Stimulated activated CD4-positive, alpha-beta T cell treated with anti-CD3 and anti-CD28 coated beads, Interleukin-2, amount 100 ng/mL, for 48 hours (primary cell): Measurements from ENCODE around the gene TEX19.

Experiments
- DNase-seq, 2 donors: peaks; one replicate each; pipeline ENCODE4 v3.0.0-alpha.2; 2020

The TEX19 gene

GRCh38 chr17:82322526-82323453, 36.3 kb upstream of the TEX19 start:
- DNase-seq, result no peak

GRCh38 chr17:82323514-82324234, 35.4 kb upstream of the TEX19 start:
- DNase-seq, result no peak

- DNase-seq, result no peak
These were observed 34.3 kb upstream of the TEX19 start for GRCh38 chr17:82324566-82325285.

GRCh38 chr17:82325286-82326180, 33.5 kb upstream of the TEX19 start:
- no peak for DNase-seq

- no peak for DNase-seq
These were observed 31.8 kb upstream of the TEX19 start for GRCh38 chr17:82327289-82327688.

GRCh38 chr17:82327757-82328140, 31.3 kb upstream of the TEX19 start:
- no peak for DNase-seq

GRCh38 chr17:82328141-82328993, 30.7 kb upstream of the TEX19 start:
- no peak for DNase-seq

GRCh38 chr17:82328994-82329507, 30.0 kb upstream of the TEX19 start:
- DNase-seq, result no peak

GRCh38 chr17:82329683-82330321, 29.2 kb upstream of the TEX19 start:
- DNase-seq, result no peak

- no peak for DNase-seq
These were observed 28.5 kb upstream of the TEX19 start for GRCh38 chr17:82330322-82331239.

- DNase-seq, result no peak
These were observed 27.6 kb upstream of the TEX19 start for GRCh38 chr17:82331345-82331939.

- no peak for DNase-seq
These were observed 26.3 kb upstream of the TEX19 start for GRCh38 chr17:82332669-82333278.

- DNase-seq, result no peak
These were observed 25.5 kb upstream of the TEX19 start, which contains the start of gene SECTM1 for GRCh38 chr17:82333279-82334171. SECTM1 (minus strand) TSS chr17:82333766; CDS start chr17:82327240, 6,526 bp downstream.

- no peak for DNase-seq
These were observed 24.8 kb upstream of the TEX19 start for GRCh38 chr17:82334204-82334621.

- DNase-seq, result no peak
These were observed 24.2 kb upstream of the TEX19 start for GRCh38 chr17:82334622-82335394.

GRCh38 chr17:82338858-82339633, 20.0 kb upstream of the TEX19 start:
- no peak for DNase-seq
